NCI-H510A treated with DMSO at 0.1 percent for 48 hours (cell line): ENCODE results near the gene C2orf80.
"Not testable (repeated sequence)": the region's sequence is repeated elsewhere in the genome, so short reads cannot be mapped to it uniquely, and the experiment has no call there.

Source experiments
- DNase-seq: peaks from one replicate; lab custom pipeline; 2025; lab: John Stamatoyannopoulos, UW

The C2orf80 gene

DNA sequence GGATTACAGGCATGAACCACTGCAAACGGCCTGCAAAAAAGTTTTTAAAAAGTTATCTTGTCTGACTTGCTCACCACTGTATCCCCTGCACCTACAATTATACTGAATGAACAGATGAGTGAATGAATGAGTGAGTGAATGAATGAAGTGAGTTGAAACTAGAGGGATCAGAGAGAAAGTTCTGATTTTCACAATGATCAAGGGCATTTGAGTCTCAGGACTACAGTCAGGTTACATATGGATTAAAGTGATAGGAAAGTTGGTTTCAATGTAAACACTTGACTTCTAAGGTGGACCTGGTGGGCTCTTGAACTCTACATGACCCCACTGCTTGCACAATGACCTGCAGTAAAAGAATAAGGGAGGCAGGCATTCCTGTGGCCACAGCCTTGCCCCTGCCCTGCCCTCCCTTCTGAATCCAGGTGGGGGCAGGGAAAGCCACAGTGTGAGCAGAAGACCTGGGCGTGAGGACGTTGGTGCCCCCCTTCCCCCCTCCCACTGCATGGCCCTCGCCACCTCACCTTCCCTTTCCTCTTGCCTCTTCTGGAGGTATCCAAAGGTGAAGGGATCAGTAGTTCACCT, 10.7 kb downstream of the C2orf80 start:
- DNase-seq, result peak; percentile 41

GRCh38 chr2:208175840-208176153, 14.0 kb downstream of the C2orf80 start:
- DNase-seq, result no peak

GRCh38 chr2:208175069-208175839, 14.6 kb downstream of the C2orf80 start:
- peak; percentile 82 for DNase-seq

DNA sequence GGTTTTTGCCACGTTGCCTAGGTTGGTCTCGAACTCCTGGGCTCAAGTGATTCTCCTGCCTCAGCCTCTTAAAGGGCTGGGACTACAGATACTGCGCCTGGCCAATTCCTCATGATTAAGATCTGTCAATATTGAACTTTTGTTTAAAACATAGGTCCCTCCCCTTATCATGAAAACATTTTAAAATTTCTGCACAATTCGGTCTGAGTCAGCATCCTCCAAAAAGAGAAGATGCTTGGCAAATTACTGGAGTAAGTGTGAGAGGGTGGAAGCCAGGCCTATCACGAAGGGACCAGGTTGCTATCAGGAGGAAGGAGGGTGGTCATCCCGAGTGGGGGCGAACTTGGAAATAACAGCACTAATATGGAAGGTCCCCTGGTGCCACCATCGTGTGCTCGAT, 15.7 kb downstream of the C2orf80 start:
- no peak for DNase-seq

GRCh38 chr2:208172125-208172524, 17.7 kb downstream of the C2orf80 start:
- no peak for DNase-seq

- DNase-seq, result no peak
These were observed 24.7 kb downstream of the C2orf80 start for GRCh38 chr2:208164951-208165755.

GRCh38 chr2:208163489-208163888, 26.3 kb downstream of the C2orf80 start, which contains the start of gene CRYGA:
TSS of gene CRYGA (minus strand) at chr2:208163589. CDS start at chr2:208163556, 33 bp downstream.
- no peak for DNase-seq

DNA sequence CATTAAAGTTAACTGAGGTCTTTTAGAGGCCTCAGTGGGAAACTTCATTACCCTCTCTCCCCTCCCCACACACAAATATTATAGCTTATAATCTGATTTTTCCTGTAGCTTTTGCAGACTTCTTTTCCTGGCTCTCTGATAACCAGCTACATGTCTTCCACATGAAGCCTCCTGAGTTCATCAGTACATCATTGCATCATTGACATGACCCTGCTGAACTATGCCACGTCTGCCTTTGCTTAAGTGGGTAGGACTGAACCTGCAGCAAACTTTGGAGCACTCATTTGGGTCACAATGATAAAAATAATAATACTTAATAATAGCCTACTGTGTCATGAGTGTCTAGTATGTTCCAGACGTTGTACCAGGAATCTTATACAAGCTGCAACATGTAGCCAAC, 33.4 kb downstream of the C2orf80 start:
- no peak for DNase-seq

GRCh38 chr2:208153156-208153555, 36.7 kb downstream of the C2orf80 start:
- no peak for DNase-seq

- DNase-seq, result no peak
These were observed 38.9 kb downstream of the C2orf80 start for GRCh38 chr2:208150956-208151355.

- no peak for DNase-seq
These were observed 39.7 kb downstream of the C2orf80 start for GRCh38 chr2:208150094-208150493.

- no peak for DNase-seq
These were observed 41.0 kb downstream of the C2orf80 start for GRCh38 chr2:208148803-208149202.

- DNase-seq, result no peak
These were observed 42.1 kb downstream of the C2orf80 start for GRCh38 chr2:208147759-208148158.

DNA sequence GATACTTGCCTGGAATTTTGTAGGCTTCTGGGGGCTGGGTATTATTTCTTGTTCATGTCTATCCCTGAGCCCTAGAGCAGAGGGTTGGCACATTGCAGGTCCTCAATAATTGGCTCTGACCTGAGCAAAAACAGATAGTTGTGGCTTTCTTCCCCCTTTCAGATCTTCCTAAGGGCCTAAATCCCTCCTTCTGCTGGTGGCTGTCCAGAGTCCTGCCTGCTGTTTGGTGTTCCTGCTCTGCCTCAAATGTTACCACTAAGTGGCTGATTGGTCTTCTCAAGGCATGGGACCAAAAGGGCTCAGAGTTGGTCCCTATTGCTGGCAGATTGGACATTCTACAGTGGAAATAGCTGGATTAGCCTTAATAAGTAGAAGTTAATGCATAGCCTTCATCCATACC, 42.8 kb downstream of the C2orf80 start:
- no peak for DNase-seq

DNA sequence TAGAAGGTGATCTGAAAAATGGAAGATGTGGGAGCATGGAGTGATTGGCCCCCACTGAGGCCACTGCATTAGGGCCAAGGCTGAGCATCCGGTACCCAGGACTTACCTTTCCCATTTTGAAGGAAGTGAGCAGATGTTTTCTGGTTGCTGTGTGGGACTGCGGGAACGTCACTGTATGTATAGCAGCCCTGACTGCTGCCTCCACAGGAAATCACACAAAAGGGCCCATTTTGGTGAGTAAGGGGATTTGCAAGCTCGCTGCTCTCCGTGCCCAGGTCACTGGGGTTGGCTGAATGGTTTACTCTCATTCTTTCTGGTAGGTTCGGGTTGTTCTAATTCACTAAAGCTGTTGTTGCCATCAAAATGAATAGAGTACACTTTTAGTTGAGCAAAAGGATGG, 43.8 kb downstream of the C2orf80 start, which contains the start of gene CRYGB:
Gene CRYGB (minus strand): TSS at position 153 of the 400 bp plus-strand sequence. CDS start 38 bp downstream, at position 115.
- no peak for DNase-seq

- DNase-seq, result peak; percentile 37
These were observed 46.7 kb downstream of the C2orf80 start for GRCh38 chr2:208142925-208143799.

DNA sequence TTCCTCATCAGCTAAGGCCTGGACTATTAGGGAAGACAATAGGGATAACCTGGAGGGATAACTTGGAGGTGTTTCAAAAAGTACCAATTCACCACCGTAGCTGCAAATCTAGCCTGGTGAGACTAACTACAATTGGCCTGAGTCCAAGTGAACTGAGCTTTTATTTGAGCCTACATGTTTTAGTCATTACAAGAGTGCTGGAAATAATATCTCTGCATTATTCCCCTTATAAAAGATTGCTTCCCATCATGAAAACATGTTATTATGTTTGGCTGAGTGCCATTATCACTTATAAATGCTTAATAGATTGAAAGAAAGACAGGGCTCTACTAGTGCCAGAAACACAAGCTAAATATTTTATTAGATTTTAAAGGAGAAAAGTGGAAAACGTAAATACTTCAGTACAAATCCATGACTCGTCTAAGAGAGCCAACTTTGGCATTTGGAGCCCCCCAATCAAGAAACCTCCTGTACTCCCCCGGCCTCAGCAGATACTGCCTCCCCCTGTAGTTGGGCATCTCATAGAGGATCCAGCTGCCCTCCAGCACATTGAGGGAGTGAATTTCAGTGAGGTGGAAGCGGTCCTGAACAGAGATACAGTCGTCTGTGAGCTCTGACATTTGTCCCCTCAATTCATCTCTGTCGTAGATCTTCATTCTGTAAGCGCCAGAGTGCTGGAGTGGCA, 47.4 kb downstream of the C2orf80 start:
- DNase-seq, result peak; percentile 43

DNA sequence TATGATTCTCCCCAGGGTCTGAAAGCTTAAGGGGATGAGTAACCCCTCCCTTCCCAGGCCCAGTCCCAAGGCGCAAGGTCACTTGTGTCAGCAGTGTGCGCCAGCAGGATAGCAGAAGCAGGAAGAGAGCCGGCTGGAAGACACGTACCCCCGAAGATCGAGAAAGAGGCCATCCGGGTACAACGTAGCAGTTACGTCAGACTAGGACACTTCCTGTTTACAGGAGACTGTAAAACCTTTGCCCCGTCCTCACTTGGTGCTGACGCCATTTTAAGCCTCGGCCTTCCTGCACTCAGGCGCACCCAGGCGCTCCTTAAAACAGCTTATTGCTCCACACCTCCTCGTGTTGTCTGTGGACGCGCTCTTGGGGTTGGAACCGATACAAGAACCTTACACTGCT, 50.4 kb downstream of the C2orf80 start:
- DNase-seq, result no peak

DNA sequence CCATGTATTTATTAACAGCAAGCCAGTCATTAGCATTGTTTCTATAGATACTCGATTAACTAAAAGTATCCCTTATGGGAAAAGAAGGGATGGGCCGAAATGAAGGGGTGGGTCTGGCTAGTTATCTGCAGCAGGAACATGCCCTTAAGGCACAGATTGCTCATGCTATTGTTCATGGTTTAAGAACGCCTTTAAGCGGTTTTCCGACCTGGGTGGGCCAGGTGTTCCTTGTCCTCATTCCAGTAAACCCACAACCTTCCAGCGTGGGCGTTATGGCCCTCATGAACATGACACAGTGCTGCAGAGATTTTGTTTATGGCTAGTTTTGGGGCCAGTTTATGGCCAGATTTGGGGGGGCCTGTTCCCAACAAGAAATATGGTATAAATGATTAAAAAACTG, 51.5 kb downstream of the C2orf80 start:
- DNase-seq, result not testable (repeated sequence)

DNA sequence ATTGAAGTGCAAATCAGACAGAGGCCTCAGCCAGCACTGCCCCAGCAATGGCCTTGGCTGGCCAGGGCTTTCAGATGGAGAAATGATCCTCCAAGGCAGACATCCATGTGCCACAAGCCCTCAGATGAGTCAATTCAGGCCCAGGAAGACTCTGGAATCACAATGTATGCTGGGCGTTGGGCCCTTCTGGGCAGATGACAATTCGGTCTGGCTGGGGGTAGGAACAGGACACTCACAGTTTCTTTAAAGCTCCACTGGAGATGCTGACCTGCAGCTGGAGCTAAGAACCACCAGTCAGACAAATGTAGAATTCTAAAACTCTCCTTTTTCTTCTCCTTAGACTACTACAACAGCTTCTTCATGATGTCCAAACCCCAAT, 53.1 kb downstream of the C2orf80 start:
- DNase-seq, result no peak
